DMS79 treated with DMSO at 0.1 percent for 48 hours (cell line): ENCODE data around the gene RSPH9.

Experiments
- DNase-seq: peaks from one replicate; lab custom pipeline; 2025; lab: John Stamatoyannopoulos, UW

The RSPH9 gene, protein sequence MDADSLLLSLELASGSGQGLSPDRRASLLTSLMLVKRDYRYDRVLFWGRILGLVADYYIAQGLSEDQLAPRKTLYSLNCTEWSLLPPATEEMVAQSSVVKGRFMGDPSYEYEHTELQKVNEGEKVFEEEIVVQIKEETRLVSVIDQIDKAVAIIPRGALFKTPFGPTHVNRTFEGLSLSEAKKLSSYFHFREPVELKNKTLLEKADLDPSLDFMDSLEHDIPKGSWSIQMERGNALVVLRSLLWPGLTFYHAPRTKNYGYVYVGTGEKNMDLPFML

DNA sequence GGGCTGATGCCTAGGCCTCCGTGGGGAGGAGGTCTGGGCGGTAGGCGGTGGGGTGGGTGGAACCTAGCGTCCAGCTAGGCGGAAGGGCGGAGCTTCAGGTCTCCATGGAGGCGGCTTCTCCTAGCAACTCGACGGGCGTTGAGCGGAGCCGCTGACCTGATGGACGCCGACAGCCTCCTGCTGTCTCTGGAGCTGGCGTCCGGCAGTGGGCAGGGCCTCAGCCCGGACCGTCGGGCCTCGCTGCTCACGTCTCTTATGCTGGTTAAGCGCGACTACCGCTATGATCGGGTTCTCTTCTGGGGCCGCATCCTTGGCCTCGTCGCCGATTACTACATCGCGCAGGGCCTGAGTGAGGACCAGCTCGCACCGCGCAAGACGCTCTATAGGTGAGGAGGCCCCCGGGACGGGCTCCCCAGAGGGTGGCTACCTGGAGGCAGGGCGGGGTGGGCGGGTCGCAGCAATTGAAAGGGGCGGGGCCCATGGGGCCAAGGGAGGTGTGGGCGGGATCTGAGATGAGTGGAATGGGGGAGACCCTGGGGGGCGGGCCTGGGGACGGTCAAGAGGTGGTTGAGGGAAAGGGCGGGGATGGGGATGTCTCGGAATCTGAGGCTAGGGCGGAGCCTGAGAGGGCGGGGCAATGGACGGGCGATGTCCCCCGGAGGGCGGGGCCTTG is at the start of gene RSPH9:
Gene RSPH9, plus strand, starts transcription at position 97 of the 673 bp plus-strand sequence. Its CDS starts 63 bp downstream, at position 160.
- DNase-seq: no peak

DNA sequence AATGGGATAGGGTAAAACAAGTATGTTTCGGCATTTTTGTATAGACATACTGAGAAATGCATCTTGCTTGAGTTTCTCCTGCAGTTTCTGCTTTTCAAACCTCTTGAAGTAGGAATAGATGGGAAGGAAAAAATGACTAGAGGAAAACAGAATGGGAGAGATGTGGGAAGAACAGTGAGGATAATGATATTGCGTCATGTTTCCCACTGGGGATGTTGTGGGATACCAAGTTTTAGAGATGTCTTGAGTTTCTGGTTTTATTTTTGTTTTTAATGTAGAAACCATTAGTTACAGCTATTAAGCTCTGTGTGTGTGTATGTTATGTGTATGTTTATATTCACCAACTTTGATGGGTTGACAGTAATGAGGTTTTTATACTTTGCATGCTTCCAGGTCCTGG is 44.2 kb upstream of the RSPH9 start:
- DNase-seq: no peak

DNA sequence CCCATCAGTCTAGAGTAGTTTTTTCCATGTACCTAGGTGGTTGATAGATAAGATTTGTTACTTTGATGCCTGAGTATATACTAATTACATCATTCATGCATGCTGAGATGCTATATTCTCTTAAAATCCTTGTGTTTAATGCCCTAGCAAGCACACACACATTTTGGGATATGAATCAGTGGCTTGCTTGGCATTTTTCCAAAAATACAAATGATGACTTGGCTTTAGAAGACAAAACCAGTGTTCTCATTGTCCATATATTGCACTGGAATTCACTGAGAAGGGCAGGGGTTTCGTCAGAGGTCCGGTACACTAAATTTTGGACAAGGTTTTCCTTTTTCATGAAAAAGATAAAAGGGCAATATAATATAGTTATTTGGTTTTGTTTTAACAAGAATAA is 40.7 kb upstream of the RSPH9 start:
- no peak for DNase-seq

DNA sequence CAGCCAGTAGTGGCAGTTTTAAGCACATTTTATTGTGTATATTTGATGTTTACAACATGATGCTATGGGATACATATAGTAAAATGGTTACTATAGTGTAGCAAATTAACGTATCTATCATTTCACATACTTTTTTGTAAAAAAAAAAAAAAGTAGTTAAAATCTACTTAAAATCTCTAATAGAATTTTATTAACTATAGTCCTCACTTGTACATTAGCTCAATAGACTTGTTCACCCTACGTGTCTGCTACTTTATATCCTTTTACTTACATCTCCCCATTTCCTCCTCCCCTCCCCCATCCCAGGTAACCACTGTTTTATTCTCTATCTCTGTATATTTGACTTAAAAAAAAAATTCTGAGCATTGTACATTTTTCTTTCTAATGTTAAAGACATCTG is 38.8 kb upstream of the RSPH9 start:
- DNase-seq: no peak

DNA sequence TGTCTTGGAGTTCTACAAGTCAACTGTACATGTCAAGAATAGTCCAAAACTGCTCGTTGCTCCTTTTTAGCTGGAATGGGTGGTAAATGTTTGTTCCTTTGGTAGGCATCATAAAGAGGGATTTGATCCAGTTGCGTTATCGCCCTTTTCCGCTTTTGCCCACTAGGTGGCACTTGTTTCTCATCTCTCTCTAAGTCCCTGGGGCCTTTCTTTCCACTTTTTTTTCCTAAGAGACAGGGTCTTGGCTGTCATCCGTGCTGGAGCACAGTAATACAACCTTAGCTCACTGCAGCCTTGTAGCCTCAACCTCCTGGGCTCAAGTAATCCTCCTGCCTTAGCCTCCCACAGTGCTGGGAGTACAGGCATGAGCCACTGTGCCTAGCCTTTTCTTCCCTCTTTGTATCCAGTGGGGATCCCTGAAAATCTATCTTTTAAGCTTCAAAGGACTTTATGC is 36.5 kb upstream of the RSPH9 start:
- peak; percentile 75 for DNase-seq

DNA sequence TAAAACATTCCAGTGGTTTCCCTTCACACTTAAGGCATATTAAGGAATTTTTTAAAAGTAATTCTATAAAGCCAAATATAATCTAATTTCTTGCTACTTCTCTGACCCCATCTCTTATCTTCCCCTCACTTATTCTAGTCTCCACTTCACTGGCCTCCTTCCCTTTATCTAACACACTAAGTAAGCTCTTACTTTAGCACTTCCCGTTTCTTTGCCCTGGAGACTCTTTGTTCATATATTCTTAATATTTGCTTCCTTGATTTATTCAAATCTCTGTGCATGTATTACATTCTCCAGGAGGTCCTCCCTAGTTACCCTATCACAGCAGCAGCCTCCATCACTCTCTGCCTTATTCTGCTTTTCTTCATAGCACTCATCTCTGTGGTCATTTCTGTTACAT is 36.0 kb upstream of the RSPH9 start:
- no peak for DNase-seq

DNA sequence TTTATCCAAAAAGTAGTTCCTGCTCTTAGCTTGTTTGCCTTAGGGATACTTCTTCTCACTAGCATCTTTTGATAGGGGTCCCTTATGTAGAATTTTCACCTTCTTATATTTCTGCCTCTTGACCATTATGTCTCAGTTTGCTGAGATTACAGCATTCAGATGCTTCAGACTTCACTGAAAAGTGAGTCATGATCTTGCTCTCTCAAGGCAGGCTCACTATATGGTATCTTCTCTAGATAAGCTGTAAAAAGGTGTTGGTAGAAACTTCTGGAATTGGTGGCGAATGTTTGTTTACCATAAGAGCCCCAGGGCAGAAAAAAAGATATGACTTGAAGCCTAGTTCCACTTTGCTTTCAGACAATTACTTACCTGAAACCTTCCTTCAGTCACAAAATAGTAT is 35.4 kb upstream of the RSPH9 start:
- DNase-seq: no peak

DNA sequence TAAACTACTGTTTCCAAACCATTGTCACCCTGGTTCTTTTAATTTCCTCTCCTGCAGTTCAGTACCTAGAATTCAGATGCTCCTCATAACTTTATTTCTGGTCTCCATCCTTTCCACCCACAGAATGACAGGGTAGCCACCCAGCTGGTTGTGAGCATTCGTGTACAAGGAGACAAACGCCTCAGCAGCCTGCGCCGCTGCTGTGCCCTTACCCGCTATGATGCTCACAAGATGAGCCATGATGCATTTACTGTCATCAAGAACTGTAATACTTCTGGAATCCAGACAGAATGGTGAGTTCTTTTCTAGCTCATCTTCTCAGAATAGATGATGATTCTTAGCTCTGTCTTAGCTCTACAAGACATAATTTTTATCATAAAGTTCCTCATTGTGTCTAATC is 34.4 kb upstream of the RSPH9 start:
- no peak for DNase-seq

DNA sequence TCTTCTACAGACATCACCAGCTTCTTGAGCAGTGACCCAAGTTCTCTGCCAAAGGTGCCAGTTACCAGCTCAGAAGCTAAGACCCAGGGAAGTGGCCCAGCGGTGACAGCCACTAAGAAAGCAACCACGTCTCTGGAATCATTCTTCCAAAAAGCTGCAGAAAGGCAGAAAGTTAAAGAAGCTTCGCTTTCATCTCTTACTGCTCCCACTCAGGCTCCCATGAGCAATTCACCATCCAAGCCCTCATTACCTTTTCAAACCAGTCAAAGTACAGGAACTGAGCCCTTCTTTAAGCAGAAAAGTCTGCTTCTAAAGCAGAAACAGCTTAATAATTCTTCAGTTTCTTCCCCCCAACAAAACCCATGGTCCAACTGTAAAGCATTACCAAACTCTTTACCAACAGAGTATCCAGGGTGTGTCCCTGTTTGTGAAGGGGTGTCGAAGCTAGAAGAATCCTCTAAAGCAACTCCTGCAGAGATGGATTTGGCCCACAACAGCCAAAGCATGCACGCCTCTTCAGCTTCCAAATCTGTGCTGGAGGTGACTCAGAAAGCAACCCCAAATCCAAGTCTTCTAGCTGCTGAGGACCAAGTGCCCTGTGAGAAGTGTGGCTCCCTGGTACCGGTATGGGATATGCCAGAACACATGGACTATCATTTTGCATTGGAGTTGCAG is 31.0 kb upstream of the RSPH9 start:
- no peak for DNase-seq

DNA sequence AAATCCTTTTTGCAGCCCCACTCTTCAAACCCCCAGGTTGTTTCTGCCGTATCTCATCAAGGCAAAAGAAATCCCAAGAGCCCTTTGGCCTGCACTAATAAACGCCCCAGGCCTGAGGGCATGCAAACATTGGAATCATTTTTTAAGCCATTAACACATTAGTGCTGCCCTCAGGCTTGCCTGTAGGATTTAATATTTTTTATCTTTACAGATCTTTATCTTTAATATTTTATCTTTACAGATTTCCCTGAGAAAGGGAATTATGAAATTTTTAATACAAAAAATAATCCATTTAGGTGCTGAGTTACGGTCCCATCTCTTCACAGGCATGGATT is 30.5 kb upstream of the RSPH9 start:
- no peak for DNase-seq

DNA sequence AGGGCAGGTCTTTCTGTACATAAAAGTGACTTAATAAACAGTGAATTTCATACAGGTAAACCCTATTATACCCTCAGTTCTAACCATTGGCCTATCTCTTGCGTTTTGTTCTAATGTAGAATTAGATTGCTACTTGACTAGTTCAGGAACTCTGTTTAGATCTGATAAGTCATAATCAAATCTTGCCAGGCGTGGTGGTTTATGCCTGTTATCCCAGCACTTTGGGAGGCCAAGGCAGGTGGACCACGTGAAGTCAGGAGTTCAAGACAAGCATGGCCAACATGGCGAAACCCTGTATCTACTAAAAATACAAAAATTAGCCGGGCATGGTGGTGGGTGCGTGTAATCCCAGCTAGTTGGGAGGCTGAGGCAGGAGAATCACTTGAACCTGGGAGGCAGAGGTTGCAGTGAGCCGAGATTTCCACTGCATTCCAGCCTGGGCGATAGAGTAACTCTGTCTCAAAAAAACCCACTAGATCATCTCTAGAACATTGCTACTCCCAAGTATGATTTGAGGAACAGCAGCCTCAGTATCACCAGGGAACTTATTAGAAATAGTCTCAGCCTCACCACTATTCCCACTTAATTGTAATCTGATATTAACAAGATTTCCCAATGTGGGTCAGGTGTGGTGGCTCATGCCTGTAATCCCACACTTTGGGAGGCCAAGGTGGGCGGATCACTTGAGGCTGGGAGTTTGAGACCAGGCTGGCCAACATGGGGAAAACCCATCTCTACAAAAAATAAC is 27.9 kb upstream of the RSPH9 start:
- no peak for DNase-seq

DNA sequence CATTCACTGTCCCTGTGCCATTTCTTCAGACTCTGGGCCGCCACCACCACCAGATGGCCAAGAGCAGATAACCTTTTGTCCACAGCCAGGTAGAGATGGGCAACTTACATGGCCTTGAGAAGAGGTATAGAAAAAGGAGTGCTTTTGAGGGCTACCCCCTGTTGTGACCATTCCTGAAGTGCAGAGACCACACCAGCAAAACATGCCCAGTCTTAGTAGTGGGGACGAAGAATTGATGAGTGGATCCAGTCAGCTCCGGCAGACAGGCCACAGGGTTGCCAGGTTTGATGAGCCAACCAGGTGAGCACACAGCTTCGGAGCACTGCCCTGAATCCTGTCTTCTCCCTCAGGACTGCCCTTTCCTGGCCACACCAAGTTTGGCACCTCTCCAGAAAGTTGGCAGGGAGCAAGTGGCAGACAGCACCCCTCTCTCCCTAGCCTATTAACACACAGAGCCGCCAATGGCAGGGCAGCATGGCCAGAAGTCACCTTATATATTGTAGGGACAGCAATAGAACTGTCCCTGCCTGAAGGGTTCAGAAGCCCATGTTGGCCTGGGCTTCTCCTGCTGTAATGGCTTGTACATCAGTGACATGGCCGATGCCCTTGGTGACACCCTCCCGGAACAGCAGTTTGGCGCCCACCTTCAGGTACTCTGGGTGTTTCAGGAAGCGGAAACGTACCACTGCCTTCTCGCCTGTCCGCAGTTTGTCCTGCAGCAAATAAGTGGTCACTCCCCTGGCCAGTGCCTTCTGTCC is 23.6 kb upstream of the RSPH9 start:
- no peak for DNase-seq

DNA sequence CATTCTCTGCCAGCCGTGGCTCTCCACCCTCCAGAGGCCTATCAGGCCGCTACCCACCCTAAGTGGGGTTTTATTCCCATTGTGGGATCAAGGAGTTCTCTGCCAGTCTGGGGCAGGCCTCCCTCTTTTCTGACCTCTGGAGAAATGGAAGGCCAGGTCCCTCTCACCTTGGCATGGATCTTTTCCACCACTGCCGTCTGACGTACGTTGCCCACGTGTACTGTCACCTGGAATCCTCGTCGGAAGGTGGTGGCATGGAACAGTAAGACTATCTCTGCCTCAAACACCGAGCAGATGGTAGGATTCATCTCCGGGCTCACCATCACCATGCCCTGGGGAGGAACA is 23.0 kb upstream of the RSPH9 start:
- no peak for DNase-seq

DNA sequence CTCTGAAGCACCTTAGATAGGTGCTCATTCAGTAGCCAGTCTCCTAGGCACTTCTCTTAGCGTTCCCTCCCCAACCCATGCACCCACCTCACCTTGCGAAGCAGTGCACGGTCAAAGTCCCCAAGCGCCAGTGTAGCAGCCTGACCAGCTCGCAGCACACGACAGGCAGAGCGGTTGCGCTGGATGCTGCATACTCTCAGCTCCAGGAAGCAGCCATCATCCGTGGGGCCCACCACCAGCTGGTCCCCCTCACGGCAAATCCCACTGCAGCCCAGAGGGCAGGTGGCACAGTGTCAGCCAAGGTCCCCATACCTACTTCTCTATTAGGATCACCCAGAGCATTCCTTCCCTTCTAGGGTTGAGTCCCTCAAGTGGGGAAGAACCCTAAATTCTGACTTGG is 22.3 kb upstream of the RSPH9 start:
- DNase-seq: no peak

DNA sequence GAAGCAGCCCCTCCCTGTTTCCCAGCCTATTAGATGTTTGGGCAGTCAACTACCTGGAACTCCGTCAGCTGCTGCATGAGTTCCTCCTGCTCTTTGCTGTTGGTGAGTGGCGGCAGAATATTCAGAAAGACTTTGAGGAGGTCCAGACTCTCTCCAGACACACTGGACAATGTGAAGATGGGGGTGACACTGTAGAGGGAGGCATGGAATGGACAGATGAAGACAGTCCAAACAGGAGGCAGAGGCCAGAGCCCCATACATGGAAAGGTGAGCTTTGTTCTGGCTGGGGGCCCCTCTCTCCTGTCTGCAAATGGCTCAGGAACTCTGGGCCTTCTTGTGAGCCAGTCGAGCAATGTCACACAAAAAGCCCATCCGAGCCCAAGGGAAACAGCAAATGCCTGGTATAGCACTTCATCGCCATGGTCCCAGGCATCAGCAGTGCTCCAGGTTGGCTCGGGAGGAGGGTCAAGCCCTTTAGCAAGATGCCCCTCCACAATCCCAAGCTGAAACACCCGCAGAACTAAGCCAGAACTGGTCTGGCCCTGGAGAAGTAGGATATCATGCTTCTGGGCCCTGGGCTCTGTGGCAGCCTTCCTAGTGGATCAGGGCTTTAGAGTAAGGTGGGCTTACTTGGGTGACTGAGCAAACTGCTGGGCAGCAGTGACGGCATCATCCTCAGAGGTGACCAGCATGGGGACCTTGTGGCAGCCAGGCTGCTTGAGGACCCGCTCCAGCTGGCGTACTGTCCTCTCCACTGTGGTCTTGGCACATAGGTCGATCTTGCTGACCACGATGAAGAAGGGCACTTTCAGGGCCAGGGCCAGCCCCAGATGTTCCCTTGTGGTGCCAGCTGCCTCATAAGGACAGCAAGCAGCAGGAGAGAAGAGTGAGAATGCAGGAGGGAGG is 20.7 kb upstream of the RSPH9 start:
- DNase-seq: no peak

DNA sequence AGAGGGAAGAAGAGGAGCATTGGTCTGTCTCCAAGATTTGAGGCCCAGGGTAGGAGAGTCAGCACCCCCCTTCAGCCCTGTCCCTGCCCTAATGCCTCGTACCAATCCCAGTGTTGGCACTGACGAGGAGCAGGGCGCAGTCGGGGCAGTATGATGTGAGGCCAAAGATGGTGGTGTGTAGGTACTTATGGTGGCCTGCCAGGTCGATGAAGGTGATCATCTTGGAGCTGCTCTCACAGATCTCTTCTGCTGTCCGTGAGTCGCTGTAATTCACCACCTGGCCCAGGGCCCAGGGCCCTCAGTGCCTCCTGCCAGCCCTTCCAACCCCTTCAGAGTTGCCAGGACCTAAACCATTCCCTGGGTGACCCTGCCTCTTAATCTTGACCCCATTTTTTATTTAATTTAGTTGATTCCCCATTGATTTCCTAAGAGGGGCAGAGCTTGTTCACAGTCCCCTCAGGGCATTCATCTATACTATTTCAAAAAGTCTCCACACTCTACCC is 20.0 kb upstream of the RSPH9 start:
- DNase-seq: no peak

DNA sequence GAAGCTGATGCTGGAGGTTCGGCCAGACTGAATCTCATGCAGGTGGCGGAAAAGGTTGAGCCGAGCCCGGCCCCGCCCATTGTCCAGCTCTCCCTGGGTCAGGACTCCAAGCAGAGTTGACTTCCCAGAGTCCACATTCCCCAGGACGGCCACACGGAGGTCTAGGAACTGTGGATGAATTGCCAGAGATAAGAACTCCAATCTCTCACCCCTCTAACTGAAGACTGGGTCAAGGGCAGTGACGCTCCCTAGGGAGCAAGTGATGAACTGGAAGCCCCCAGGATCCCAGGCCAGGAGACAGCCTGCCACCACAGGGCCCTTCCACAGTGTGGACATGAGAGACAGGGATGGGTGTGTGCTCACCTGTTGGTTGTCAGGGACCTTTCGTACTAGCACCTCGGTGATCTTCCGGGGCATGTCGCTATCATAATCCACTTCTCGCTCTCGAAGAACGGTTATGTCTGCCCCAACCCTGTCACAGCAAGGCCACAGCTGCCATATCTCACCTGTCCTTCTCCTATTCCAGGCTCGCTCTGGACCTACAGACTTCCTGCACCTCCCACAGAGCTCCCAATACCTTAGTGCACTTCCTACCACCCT is 19.3 kb upstream of the RSPH9 start:
- DNase-seq: no peak

DNA sequence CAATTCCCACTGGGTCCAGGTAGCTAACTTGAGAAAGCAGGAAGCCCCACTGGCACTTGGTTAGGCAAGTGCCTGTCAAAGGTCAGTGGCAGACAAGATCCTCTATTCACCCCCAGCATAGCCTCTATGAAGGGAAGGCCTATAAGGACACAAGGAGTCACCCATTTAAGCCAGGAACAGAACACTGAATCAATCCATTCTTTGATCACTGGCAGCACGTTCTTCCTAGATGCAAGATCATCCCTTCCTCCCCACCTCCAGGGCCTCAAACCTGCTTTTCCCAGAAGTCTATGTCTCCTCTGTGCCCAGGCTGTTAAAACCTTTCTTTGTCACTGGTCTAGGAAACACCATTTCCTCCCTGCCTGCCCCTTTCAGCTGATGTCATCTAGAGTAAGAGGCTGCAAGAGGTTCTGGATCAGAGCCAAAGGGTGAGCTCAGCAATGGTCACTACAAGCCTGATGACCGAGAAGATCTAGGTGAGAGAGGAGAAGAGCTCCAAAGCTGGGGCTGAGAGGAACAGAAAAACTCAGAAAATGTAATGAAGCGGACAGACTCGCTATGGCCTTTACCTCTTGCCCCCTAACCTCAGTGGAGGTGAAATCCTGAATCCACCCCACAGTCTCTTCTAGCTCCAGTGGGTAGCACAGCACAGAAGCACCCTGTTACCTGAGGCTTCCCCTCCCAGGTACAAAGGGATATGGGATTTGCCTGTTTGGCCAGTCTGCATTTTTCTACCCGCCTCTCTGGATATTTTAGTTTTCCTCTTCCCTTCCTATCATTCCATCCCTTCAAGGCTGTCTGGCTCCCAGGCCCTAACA is 17.6 kb upstream of the RSPH9 start:
- peak; percentile 39 for DNase-seq

DNA sequence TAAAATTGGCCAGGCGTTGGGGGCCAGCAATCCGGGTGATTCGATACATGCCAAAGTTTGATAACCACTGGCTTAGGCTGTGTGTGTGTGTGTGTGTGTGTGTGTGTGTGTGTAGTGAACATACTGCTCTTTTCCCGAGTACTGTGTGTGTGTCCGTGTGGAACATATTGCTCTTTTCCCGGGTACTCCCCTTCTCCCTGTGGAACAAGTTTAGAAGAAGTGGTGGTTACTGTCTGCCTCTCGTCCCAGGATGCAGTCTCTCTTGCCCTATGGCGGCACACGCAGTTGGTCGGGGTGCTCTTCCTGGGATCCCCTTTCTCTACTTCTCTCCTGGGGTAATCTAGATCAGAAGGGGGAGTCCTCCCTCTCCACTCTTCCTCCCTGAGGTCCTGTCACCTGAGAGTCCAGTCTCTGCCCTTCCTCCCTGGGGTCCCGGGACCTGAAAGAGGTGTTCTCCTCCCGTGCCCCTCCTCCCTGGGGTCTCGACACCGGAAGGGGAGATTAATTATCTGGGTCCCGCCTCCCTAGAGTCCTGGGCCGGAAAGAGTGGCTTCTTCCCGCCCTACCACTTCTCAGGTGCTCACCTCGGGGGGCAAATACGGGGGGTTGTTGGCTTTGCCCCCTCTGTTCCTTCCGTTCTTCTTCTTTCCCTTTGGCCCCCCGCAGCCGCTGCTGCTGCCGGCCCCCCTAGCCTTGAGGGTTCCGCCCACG is 16.3 kb upstream of the RSPH9 start:
- DNase-seq: peak; percentile 69
